Endodermal cell (in vitro differentiated cells): ENCODE data around the gene NDUFAF2. TPM values are rescaled to one million over a fixed set of nuclear protein-coding genes. Genes with fewer than 3 reads are reported as not detected.
"Not testable (repeated sequence)": the region's sequence is repeated elsewhere in the genome, so short reads cannot be mapped to it uniquely, and the experiment has no call there.

Experiments used
- DNase-seq: peaks from one replicate; pipeline ENCODE4 v3.0.0-alpha.2; 2017
- H3K27ac ChIP-seq: 2 replicates; pipeline ENCODE4 v1.5.1; 2013; ENCODE audit warnings: mild to moderate bottlenecking, low read depth, low read length, moderate library complexity
- H3K27me3 ChIP-seq: 2 replicates; pipeline ENCODE4 v1.6.1; 2013; ENCODE audit warnings: mild to moderate bottlenecking, low read length, moderate library complexity; ENCODE audit not compliant: insufficient read depth, control insufficient read depth, poor library complexity, severe bottlenecking
- H3K36me3 ChIP-seq: 2 replicates; pipeline ENCODE4 v1.7.0; 2013; ENCODE audit warnings: mild to moderate bottlenecking, low read length, moderate library complexity; ENCODE audit not compliant: control insufficient read depth, insufficient read depth
- H3K4me1 ChIP-seq: one replicate; pipeline ENCODE4 v1.7.0; 2013; ENCODE audit warnings: low read length; ENCODE audit not compliant: control insufficient read depth, insufficient read depth
- H3K4me3 ChIP-seq: 2 replicates; pipeline ENCODE4 v1.5.1; 2013; ENCODE audit warnings: mild to moderate bottlenecking, low read length, moderate library complexity
- H3K9ac ChIP-seq: 2 replicates; pipeline ENCODE4 v1.6.1; 2013; ENCODE audit warnings: mild to moderate bottlenecking, low read length, moderate library complexity; ENCODE audit not compliant: poor library complexity, severe bottlenecking; ENCODE audit errors: extremely low read depth
- H3K9me3 ChIP-seq: 2 replicates; pipeline ENCODE4 v1.6.1; 2013; ENCODE audit warnings: mild to moderate bottlenecking, low read length, moderate library complexity; ENCODE audit not compliant: control insufficient read depth
- H3K27ac Mint-ChIP-seq: 2 replicates; pipeline ENCODE4 v1.8.0; 2020; ENCODE audit warnings: mixed read lengths
- H3K27me3 Mint-ChIP-seq: 2 replicates; pipeline ENCODE4 v1.8.0; 2021; ENCODE audit warnings: mild to moderate bottlenecking, mixed read lengths; ENCODE audit not compliant: insufficient read depth
- H3K36me3 Mint-ChIP-seq: 2 replicates; pipeline ENCODE4 v1.8.0; 2020; ENCODE audit warnings: low read depth, mixed read lengths
- H3K4me1 Mint-ChIP-seq: 2 replicates; pipeline ENCODE4 v1.8.0; 2020; ENCODE audit warnings: mixed read lengths
- H3K4me3 Mint-ChIP-seq: 2 replicates; pipeline ENCODE4 v1.8.0; 2020; ENCODE audit warnings: mild to moderate bottlenecking, moderate library complexity, mixed read lengths
- H3K9me3 Mint-ChIP-seq: 2 replicates; pipeline ENCODE4 v1.8.0; 2020; ENCODE audit warnings: mild to moderate bottlenecking, mixed read lengths
- WGBS, 2 experiments: methylation state at CpG; one replicate each; pipeline versions ENCODE4 v1.1.5 to v1.1.7; 2013; ENCODE audit warnings: missing lambda C conversion rate in 2 of 2, mixed read lengths in 1 of 2; ENCODE audit not compliant: insufficient coverage in 1 of 2, insufficient read length in 1 of 2; 5-methylcytosine and 5-hydroxymethylcytosine counted together
- total RNA-seq, 2 donors: library from RNA; stranded (reverse); fragmentation: NEBNext Ultra II Directional in 1 of 2; extraction: Animal tissue kit (Norgen Biotek cat#: 25700) in 1 of 2; gene quantifications; 2 replicates in 1 of 2; 3 replicates in 1 of 2; pipeline ENCODE4 v1.2.1, GENCODE V29; 2021
- TF ChIP-seq, protein P1 (sequence below): fragments of 200-600 bp; sonication (generic); conservative IDR thresholded peaks from 2 replicates; pipeline ENCODE4 v1.5.0; 2021; ENCODE audit warnings: antibody characterized with exemption, mild to moderate bottlenecking

Gene NDUFAF2
- total RNA-seq, 2 donors from 2014 or later = 20.5 to 23.0 TPM

DNA sequence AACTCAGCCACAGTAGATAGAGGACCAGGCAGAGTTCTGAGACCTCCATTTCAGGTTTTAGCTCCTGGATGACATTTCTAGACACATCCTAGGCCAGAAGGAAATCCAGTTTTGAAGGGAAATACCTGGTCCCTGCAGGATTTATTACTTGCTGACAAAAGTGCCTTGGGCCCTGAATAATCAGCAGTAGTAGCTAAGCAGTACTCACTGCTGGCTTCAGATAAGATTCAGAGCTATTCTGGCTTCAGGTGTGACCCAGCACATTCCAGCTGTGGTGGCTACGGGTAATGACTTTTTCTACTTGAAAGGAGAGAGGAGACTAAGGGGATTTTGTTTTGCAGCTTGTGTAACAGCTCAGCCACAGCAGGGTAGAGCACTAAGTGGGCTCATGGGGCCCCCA is 34.0 kb downstream of the NDUFAF2 start:
- H3K27me3 Mint-ChIP-seq = no peaks in the 10 kb centered on the region
- peak; percentile 65 for DNase-seq
- Histone ChIP-seq H3K4me3 (peak overlapping the region; percentile 59), H3K9ac (peak overlapping the region; percentile 64), H3K27ac (peak overlapping the region; percentile 6), H3K27me3 (no peaks in the 10 kb centered on the region), H3K9me3 (peaks cover 11% of the 10 kb centered on the region), H3K36me3 (no peaks in the 10 kb centered on the region), H3K4me1 (peaks cover 11% of the 10 kb centered on the region)
- TF ChIP-seq, protein P1, sequence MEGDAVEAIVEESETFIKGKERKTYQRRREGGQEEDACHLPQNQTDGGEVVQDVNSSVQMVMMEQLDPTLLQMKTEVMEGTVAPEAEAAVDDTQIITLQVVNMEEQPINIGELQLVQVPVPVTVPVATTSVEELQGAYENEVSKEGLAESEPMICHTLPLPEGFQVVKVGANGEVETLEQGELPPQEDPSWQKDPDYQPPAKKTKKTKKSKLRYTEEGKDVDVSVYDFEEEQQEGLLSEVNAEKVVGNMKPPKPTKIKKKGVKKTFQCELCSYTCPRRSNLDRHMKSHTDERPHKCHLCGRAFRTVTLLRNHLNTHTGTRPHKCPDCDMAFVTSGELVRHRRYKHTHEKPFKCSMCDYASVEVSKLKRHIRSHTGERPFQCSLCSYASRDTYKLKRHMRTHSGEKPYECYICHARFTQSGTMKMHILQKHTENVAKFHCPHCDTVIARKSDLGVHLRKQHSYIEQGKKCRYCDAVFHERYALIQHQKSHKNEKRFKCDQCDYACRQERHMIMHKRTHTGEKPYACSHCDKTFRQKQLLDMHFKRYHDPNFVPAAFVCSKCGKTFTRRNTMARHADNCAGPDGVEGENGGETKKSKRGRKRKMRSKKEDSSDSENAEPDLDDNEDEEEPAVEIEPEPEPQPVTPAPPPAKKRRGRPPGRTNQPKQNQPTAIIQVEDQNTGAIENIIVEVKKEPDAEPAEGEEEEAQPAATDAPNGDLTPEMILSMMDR = no peak
- H3K4me1 Mint-ChIP-seq = peaks cover 34% of the 10 kb centered on the region
- peaks cover 10% of the 10 kb centered on the region for H3K9me3 Mint-ChIP-seq
- peak overlapping the region; percentile 28 for H3K4me3 Mint-ChIP-seq
- WGBS, 2 experiments = 31 to 50% methylated on average over 1 of the region's 1 CpG
- H3K36me3 Mint-ChIP-seq = peaks cover 2% of the 10 kb centered on the region
- peak overlapping the region; percentile 91 for H3K27ac Mint-ChIP-seq

DNA sequence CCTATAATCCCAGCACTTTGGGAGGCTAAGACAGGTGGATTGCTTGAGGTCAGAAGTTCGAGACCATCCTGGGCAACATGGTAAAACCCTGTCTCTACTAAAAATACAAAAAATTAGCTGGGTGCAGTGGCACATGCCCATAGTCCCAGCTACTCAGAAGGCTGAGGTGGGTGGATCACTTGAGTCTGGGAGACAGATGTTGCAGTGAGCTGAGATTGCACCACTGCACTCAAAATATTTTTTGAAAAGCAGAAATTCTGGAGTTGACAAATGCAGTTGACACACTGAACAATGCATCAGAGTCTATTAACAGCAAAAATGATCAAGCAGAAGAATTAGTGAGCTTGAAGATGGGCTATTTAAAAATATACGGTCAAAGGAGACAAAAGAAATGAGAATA is 35.5 kb downstream of the NDUFAF2 start:
- no peak overlapping the region for H3K9ac ChIP-seq

DNA sequence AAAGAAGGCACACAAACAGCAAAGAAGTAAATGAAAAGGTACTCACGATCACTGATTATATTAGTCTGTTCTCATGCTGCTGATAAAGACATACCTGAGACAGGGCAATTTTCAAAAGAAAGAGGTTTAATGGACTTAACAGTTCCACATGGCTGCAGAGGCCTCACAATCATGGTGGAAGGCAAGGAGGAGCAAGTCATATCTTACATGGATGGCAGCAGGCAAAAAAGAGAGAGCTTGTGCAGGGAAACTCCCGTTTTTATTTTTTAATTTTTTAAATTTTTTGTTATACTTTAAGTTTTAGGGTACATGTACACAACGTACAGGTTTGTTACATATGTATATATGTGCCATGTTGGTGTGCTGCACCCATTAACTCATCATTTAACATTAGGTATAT is 37.1 kb downstream of the NDUFAF2 start:
- Histone ChIP-seq H3K4me1 (peaks cover 11% of the 10 kb centered on the region), H3K9me3 (peaks cover 11% of the 10 kb centered on the region)
- not testable (repeated sequence) for H3K27ac Mint-ChIP-seq, H3K27ac ChIP-seq, H3K36me3 ChIP-seq, H3K4me3 ChIP-seq, H3K27me3 ChIP-seq, H3K27me3 Mint-ChIP-seq, H3K9ac ChIP-seq, DNase-seq, H3K4me3 Mint-ChIP-seq, H3K36me3 Mint-ChIP-seq
- Mint-ChIP-seq H3K9me3 (peaks cover 13% of the 10 kb centered on the region), H3K4me1 (peaks cover 27% of the 10 kb centered on the region)
- WGBS, 2 experiments = 92 to 100% methylated on average over 1 to 2 of the region's 3 CpGs

More for the DNA sequence above, 35.5 kb downstream of the NDUFAF2 start:
- no peak for DNase-seq
- Mint-ChIP-seq H3K27ac (no peak overlapping the region), H3K9me3 (peaks cover 10% of the 10 kb centered on the region), H3K27me3 (no peaks in the 10 kb centered on the region), H3K4me1 (peaks cover 30% of the 10 kb centered on the region), H3K4me3 (no peak overlapping the region), H3K36me3 (peaks cover 2% of the 10 kb centered on the region)
- H3K4me3 ChIP-seq = no peak overlapping the region
- H3K4me1 ChIP-seq = peaks cover 11% of the 10 kb centered on the region
- TF ChIP-seq, protein P1 = no peak
- H3K9me3 ChIP-seq = peaks cover 11% of the 10 kb centered on the region
- H3K36me3 ChIP-seq = no peaks in the 10 kb centered on the region
- no peak overlapping the region for H3K27ac ChIP-seq
- no peaks in the 10 kb centered on the region for H3K27me3 ChIP-seq
- WGBS, 2 experiments = 98 to 100% methylated on average over 1 to 2 of the region's 2 CpGs

DNA sequence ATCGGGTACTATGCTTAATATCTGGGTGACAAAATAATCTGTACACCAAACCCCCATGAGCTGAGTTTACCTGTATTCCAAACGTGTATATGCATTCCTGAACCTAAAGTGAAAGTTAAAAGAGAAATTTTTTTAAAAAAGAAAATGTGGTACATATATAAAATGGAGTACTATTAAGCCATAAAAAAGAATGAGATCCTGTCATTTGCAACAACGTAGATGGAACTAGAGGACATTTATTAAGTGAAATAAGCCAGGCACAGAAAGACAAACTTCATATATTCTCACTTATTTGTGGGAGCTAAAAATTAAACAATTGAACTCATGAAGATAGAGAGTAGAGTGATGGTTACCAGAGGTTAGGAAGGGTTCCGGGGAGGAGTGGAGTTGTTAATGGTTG is 44.8 kb downstream of the NDUFAF2 start:
- H3K27ac Mint-ChIP-seq = no peak overlapping the region
- no peaks in the 10 kb centered on the region for H3K27me3 Mint-ChIP-seq
- 91% methylated on average over 4 of the region's 4 CpGs; no CpG with 5 or more reads in 1 of the 2 experiments for whole genome bisulfite sequencing, 2 experiments
- no peaks in the 10 kb centered on the region for H3K4me1 ChIP-seq
- TF ChIP-seq, protein P1 = no peak
- peaks cover 4% of the 10 kb centered on the region for H3K36me3 Mint-ChIP-seq
- no peak overlapping the region for H3K27ac ChIP-seq
- peaks cover 35% of the 10 kb centered on the region for H3K9me3 Mint-ChIP-seq
- DNase-seq = no peak
- no peak overlapping the region for H3K9ac ChIP-seq
- no peaks in the 10 kb centered on the region for H3K27me3 ChIP-seq
- no peaks in the 10 kb centered on the region for H3K4me1 Mint-ChIP-seq
- peaks cover 32% of the 10 kb centered on the region for H3K9me3 ChIP-seq
- H3K4me3 ChIP-seq = no peak overlapping the region
- no peaks in the 10 kb centered on the region for H3K36me3 ChIP-seq
- H3K4me3 Mint-ChIP-seq = no peak overlapping the region
